Left lung (tissue), 10 donors: ENCODE measurements around the gene STK39. TPM values are rescaled to one million over a fixed set of nuclear protein-coding genes. Genes with fewer than 3 reads are reported as not detected.

ENCODE experiments used
- ATAC-seq: fragments of 200-7000 bp; cut with Tn5 transposase; one replicate; pipeline ENCODE4 v1.9.1; 2020; ENCODE audit warnings: moderate library complexity
- DNase-seq, 4 donors: peaks; one replicate each; pipeline ENCODE4 v3.0.0-alpha.2; 2013 to 2020
- H3K27ac ChIP-seq, 2 donors: fragments of 200-600 bp; sonication (generic) in 1 of 2; one replicate each; pipeline versions ENCODE4 v1.5.0 to v1.8.0; 2020 to 2021
- H3K27me3 ChIP-seq, 2 donors: fragments of 200-600 bp; sonication (generic) in 1 of 2; one replicate each; pipeline versions ENCODE4 v1.5.0 to v1.8.0; 2020 to 2021
- H3K36me3 ChIP-seq, 2 donors: fragments of 200-600 bp; sonication (generic) in 1 of 2; one replicate each; pipeline versions ENCODE4 v1.5.0 to v1.8.0; 2020 to 2021
- H3K4me1 ChIP-seq, 2 donors: fragments of 200-600 bp; one replicate each; pipeline ENCODE4 v1.8.0; 2021
- H3K4me3 ChIP-seq, 2 donors: fragments of 200-600 bp; sonication (generic) in 1 of 2; one replicate each; pipeline versions ENCODE4 v1.5.0 to v1.8.0; 2020 to 2021; ENCODE audit warnings: mild to moderate bottlenecking in 1 of 2
- H3K9me3 ChIP-seq, 2 donors: fragments of 200-600 bp; sonication (generic) in 1 of 2; one replicate each; pipeline versions ENCODE4 v1.5.0 to v1.8.0; 2020 to 2021
- intact Hi-C, 2 donors: fragments of 100-400 bp; cut with DNase I; formaldehyde crosslinking; loops; one replicate each; pipeline versions ENCODE4 v1.11.2 to v1.14.2; 2022
- polyA plus RNA-seq, 6 donors: library from polyadenylated mRNA; unstranded; fragments of 120-200 nt; gene quantifications; one replicate each; pipeline ENCODE4 v1.2.1, GENCODE V29; 2013; ENCODE audit not compliant: insufficient read length in 6 of 6
- total RNA-seq, 2 donors: library from RNA; stranded (reverse); fragmentation: NEBNext Ultra II Directional; extraction: Animal tissue kit (Norgen Biotek cat#: 25700); gene quantifications; one replicate each; pipeline ENCODE4 v1.2.1, GENCODE V29; 2021
- TF ChIP-seq, protein P1 (sequence below), 2 donors: fragments of 200-600 bp; sonication (generic) in 1 of 2; IDR thresholded peaks; one replicate each; pipeline versions ENCODE4 v1.5.0 to v1.8.0; 2021; ENCODE audit warnings: antibody characterized with exemption in 2 of 2
- donor health status: DM: no; HTN: yes; CAD: no.
- donor health status: DM: no; HTN: no; CAD: no.

The STK39 gene
- total and polyA plus RNA-seq, 8 donors: 15.7 to 31.3 (median 27.0) TPM

DNA sequence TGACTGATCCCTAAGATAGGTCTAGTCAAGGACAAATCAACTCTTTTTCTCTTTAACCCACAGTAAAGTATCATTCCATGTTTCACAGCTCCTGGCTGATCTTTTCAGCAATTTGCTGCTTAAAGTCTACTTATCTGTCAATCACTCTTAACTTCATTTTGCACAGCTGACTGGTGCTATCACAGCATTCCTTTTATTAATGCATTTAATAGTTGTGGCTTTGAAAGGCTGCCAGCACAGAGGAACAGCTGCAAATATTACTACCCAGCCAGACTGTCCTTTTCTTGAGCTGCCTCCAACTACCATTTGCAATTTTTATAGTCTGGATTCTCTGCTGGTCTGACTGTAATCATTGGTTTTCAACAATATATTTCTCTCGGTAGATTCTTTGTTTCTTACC, 303.5 kb downstream of the STK39 start:
- Histone ChIP-seq H3K27ac (no peak overlapping the region), H3K27me3 (no peaks in the 10 kb centered on the region), H3K4me3 (no peak overlapping the region), H3K36me3 (no peaks in the 10 kb centered on the region), H3K4me1 (no peaks in the 10 kb centered on the region), H3K9me3 (no peaks in the 10 kb centered on the region)
- intact Hi-C loops: no loop called here
- TF ChIP-seq, protein P1, sequence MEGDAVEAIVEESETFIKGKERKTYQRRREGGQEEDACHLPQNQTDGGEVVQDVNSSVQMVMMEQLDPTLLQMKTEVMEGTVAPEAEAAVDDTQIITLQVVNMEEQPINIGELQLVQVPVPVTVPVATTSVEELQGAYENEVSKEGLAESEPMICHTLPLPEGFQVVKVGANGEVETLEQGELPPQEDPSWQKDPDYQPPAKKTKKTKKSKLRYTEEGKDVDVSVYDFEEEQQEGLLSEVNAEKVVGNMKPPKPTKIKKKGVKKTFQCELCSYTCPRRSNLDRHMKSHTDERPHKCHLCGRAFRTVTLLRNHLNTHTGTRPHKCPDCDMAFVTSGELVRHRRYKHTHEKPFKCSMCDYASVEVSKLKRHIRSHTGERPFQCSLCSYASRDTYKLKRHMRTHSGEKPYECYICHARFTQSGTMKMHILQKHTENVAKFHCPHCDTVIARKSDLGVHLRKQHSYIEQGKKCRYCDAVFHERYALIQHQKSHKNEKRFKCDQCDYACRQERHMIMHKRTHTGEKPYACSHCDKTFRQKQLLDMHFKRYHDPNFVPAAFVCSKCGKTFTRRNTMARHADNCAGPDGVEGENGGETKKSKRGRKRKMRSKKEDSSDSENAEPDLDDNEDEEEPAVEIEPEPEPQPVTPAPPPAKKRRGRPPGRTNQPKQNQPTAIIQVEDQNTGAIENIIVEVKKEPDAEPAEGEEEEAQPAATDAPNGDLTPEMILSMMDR (IDR thresholded peaks at IDR 0.05): no peak
- DNase-seq (no peak), ATAC-seq (no peak)

DNA sequence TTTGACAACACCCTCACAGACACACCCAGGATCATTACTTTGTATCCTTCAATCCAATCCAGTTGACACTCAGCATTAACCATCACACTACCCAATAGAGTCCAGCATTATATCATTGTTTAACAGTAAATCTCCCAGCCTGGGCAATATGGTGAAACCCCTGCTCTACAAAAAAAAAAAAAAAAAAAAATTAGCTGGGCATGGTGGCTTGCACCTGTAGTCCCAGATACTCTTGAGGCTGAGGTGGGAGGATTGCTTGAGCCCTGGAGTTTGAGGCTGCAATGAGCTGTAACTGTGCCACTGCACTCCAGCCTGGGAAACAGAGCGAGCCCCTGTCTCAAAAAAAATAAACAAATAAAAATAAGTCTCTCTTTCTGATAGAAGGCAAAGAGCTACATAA, 304.0 kb downstream of the STK39 start:
- TF ChIP-seq, protein P1 (IDR thresholded peaks at IDR 0.05): no peak
- ATAC-seq (no peak), DNase-seq (no peak)
- Histone ChIP-seq H3K27me3 (no peaks in the 10 kb centered on the region), H3K4me3 (no peak overlapping the region), H3K27ac (no peak overlapping the region), H3K4me1 (no peaks in the 10 kb centered on the region), H3K9me3 (no peaks in the 10 kb centered on the region), H3K36me3 (no peaks in the 10 kb centered on the region)
- intact Hi-C loops: no loop called here

GRCh38 chr2:167942366-167943081, 304.9 kb downstream of the STK39 start:
- H3K4me3 ChIP-seq: no peak overlapping the region
- no peaks in the 10 kb centered on the region for H3K4me1 ChIP-seq
- DNase-seq (no peak), ATAC-seq (no peak)
- H3K9me3 ChIP-seq: no peaks in the 10 kb centered on the region
- no peaks in the 10 kb centered on the region for H3K27me3 ChIP-seq
- H3K36me3 ChIP-seq: no peaks in the 10 kb centered on the region
- no peak overlapping the region for H3K27ac ChIP-seq
- TF ChIP-seq, protein P1 (IDR thresholded peaks at IDR 0.05): no peak
- intact Hi-C loops: no loop called here

- intact Hi-C loops: no loop called here
- no peak for ATAC-seq
- TF ChIP-seq, protein P1 (IDR thresholded peaks at IDR 0.05): no peak
These were observed 305.8 kb downstream of the STK39 start for GRCh38 chr2:167941604-167942003.

GRCh38 chr2:167940734-167941507, 306.5 kb downstream of the STK39 start:
- Histone ChIP-seq H3K4me3 (no peak overlapping the region), H3K9me3 (no peaks in the 10 kb centered on the region), H3K27ac (no peak overlapping the region), H3K36me3 (no peaks in the 10 kb centered on the region), H3K4me1 (no peaks in the 10 kb centered on the region), H3K27me3 (no peaks in the 10 kb centered on the region)
- intact Hi-C loops: no loop called here
- DNase-seq (no peak), ATAC-seq (no peak)
- TF ChIP-seq, protein P1 (IDR thresholded peaks at IDR 0.05): no peak

More at GRCh38 chr2:167941604-167942003, 305.8 kb downstream of the STK39 start:
- Histone ChIP-seq H3K27me3 (no peaks in the 10 kb centered on the region), H3K4me3 (no peak overlapping the region), H3K9me3 (no peaks in the 10 kb centered on the region), H3K27ac (no peak overlapping the region), H3K4me1 (no peaks in the 10 kb centered on the region), H3K36me3 (no peaks in the 10 kb centered on the region)
- DNase-seq: no peak
